Measurements from ENCODE around the gene PXN.
"Not testable (repeated sequence)": the region's sequence is repeated elsewhere in the genome, so short reads cannot be mapped to it uniquely, and the experiment has no call there.

PXN gene

DNA sequence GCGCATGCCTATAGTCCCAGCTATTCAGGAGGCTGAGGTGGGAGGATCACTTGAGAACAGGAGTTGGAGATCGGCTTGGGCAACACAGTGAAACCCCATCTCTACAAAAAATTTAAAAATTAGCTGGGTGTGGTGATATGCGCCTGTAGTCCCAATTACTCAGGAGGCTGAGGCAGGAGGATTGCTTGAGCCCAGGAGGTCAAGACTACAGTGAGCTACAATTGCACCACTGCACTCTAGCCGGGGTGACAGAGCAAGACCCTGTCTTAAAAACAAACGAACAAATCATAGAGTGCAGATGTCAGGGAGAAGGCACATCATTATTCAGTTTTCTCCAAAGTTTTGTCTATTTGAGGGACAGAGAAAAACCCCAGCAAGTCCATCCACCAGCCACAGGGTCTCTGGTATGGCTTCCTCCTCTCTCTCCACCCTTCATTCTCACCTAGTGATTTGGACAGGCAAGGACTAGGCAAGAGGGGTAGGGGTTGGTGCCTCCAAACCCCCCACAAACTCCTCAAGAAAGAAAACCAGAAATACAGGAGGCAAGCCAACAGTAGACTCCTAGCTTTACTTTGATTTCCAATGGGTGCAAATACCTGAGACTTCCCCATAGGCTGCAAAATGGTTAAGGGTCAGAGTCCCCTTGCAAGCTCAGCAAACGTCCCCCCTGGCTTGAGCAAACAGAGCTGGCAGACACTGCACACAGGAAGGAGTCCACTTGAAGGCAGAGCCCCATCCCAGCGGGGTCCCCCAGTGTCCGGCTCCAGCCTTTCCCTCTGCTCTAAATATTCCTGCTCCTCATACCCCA, 38.1 kb downstream of the PXN start:
- no peak for DNase-seq (ENCODE audit: low read depth, low spot score)

DNA sequence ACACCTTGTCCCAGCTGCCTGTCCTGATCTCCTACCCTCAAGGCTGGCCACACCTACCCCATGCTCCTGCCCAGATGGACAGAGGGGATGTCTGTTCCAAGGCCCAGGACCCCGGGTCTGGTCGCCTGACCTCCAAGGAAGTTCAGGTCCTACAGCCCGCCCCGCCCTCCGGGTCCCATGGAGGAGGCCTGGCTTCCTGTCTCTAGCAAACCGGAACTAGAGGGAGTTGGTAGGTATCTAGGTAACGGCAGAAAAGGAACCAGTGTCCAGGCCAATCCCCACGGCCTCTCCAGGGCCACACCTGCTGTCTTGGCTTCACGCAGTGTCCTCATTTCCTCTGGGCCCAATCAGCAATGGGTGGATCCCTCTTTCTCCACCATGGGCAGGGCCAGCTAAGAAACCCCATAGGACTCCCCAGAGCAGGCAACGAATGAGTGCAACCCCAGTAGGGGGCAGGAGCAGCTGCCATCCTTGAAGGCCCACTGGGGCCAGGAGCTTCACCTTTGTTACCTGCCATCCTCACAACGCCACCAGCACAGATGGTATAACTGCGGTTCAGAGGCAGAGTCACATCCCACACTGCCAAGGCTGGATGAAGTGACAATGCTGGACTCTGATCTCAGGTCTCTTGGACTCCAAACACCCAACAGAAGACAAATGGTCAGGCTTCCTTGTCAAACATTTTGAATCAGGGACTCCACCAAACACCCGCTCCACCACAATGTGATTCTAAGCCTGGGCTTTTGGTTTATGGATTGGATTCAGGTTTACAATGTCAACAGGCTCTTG, 39.5 kb downstream of the PXN start:
- peak; percentile 63 for DNase-seq (ENCODE audit: low read depth, low spot score)

DNA sequence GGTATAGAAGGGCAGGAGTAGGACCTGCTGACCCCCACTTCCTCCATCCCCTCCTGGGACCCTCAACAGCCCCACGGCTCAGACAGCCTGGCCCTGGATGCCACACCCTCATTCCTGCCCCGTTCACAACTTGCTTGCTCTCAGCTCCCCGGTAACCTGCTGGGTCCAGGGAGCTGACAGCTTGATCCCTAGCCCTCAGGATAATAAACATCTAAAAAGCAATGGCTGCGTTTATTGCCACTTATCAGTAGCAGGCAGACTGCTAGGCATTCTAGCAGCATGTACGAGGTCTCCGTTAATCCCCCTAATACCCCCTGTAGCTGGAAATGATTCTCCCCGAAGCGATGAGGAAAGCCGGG, 40.4 kb downstream of the PXN start:
- peak; percentile 88 for DNase-seq (ENCODE audit: low read depth, low spot score)

DNA sequence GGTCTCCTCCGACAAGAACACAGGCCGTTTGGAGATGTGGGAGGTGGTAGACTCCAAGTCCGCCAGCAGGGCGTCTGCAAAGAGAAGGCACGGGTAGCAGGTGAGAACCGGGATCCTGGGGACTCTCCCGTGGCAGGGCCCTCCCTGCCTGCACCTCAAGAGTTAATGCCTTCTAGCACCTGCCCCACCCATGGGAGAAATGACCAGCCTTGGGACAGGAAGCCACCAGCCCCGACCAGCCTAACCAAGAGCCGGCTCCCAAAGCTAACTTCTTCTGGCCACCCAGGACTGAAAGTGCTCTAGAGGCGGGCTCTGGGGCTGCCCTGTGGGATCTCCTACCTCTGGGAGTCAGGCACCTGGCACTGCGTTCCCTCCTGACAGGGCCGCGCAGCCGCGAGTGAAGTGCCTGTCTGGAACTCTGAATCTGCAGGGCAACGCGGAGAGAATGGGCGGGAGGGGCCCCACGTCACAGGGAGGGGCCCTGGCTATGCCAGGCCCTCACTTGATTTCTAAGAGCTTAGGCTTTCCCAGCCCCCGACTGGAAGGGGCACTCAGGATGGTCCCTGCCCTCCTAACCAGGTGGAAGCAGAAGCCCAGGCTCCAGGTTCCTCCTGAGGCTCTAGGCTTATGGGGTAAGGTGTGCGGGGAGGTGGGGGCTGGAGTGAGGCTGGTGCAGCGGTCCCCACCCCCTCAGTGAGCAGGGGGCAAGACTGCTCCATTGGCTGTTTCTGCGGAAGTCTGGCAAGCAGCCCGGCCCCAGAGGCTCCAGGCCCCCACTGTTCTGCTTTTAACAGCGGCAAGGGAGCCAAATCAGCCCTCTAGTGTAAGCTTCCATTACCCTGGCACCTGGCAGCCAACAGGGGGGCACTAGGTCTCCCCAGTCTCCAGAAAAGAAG, 41.0 kb downstream of the PXN start:
- no peak for DNase-seq (ENCODE audit: low read depth, low spot score)

DNA sequence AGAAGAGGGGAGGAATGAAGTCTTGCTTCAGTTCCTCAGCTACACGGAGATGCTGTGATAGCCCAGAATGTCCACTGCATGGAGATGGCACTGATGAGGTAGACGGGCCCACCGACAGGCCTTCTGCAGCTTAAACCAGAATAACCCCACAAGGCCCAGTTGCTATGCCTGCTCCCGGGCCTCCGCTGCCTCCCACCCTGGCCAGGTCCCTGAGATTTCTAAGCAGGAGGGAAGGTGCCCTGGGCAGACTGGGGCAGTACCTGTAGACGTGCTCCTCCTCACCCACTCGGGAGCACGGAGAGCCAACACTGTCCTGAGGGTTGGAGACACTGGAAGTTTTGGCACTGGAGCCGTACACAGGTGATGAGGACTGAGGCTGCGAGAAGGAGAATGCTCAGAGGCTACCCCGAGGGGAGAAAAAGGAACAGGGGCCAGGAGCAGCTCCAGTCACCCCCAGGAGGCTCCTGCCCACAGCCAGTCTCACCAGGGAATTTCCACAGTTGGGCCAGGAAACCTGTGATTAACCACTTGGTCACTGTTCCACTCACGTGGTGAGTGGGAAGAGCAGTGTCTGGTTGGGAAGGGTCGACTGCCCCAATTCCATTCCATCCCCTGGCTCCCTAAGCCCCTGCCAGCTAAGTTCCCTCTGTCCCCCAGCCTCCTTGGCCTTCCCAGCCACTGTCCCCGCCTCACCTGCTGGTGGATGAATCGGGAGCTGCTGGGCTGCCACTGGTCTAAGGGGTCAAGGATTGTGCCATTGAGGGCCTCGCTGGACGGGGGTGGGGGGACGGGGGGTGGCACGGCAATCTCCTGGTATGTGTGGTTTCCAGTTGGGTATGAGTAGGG, 41.8 kb downstream of the PXN start:
- DNase-seq (ENCODE audit: low read depth, low spot score) = no peak

DNA sequence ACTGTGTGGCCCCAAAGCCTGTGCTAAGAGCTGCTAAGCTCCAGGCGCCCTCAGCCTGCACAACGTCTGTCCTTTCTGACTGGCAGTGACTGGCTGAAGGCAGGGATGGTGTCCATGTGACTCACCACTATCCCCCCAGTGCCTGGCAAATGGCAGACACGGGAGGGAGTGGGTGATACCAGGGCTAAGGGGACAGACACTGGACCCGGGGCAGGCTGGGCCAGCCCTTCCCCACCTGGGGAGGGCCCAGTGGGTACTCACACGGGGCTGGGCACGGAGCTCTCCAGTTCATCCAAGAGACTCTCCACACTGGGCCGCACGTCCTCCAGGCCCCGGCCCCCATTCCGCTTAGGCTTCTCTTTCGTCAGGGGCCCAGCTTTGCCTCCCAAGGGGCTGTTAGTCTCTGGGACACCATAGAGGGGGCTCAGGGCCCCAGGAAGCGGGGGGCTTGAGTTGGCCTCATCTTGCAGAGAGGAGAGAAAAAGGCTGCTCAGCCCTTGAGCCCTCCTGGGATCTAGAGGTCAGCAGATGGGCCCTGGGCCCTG, 43.2 kb downstream of the PXN start:
- no peak for DNase-seq (ENCODE audit: low read depth, low spot score)

DNA sequence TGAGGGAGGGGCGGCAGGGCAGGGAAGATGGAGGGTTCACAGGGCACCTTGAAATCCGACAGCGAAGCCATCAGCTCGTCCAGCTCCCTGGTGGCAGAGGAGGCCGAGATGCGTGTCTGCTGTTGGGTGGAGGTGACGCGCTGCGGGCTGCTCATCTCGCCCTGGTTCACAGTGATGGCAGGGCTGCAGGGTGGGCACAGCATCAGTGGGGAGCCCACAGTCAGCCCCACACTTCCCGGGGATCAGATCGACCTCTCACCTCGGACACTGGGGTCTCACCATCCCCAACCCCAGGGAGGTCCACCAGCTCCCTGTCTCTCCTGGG, 44.0 kb downstream of the PXN start:
- DNase-seq (ENCODE audit: low read depth, low spot score) = no peak

DNA sequence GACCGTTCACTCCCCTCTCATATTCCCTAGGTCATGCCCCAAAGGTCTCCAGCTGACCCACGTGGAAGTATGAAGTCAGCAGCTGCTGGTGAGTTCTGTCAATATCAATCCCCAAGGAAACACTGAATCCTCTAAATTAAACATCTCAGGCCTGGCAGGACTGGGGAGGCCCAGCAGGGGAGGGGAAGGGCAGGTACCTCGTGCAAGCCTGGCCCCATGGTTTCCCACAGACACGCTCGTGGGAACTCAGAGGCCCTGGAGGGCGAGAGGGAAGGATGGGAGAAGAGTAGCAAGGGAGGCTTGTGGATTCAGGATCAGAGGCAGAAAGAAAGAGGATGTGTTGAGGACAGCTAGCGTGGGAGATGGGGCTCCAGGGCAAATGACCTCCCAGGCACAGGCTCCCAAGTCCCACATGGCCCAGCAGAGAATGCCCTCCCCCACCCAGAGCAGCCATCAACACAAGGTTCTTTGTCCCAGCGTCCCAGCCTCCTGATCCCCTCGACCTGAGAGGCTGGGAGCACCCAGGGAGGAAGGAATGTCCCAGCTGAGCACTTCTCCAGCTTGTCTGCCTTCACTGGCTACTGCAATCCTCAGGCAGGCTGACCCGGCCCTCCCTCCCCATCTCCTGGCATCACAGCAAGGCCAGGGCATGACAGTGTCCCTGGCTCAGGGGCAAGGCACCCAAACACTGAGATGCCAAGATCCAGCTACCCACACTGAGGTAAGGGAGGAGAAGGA, 44.5 kb downstream of the PXN start:
- DNase-seq (ENCODE audit: low read depth, low spot score) = no peak

DNA sequence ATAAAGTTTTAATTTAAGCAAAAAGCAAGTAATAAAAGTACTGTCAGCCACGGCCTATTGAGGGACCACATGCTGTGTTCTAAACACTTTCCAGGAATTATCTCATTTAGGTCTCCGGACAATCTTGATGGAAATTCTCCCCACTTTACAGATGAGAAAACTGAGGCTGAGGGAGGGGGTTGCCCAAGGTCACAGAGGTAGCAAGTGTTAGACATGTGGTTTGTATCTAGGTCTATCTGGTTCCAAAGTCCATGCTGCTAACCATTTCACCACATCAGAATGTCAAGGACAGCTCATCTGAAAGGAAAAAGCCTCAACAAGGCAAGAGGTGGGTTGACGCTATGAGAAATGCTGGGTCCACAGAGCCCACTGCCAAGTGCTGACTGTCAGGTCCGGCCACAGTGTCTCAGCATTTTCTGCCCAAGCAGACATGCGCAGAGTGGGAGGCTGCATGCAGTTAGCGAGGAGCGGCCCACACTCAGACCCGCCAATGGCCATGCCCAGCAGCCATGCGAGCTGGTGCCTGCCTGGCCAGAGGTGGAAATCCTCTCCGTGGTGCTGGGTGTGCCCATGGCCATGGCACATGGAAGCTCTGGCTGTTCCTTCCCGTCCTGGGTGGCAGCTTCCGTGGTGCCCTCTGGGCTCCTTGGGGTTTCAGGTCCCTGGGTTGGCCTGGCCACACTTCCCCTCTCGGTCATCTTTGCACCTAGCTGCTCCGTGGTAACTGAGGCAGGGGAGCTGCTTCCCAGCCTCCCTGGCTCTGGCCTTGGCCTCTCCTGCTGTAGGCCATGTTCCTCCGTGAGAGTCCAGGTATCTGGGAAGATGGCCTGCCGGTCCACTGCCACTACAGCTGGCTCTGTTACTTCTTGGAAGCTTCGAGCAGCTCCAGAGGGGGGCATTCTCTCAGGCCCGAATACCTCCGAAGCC, 46.6 kb downstream of the PXN start:
- no peak for DNase-seq (ENCODE audit: low read depth, low spot score)

DNA sequence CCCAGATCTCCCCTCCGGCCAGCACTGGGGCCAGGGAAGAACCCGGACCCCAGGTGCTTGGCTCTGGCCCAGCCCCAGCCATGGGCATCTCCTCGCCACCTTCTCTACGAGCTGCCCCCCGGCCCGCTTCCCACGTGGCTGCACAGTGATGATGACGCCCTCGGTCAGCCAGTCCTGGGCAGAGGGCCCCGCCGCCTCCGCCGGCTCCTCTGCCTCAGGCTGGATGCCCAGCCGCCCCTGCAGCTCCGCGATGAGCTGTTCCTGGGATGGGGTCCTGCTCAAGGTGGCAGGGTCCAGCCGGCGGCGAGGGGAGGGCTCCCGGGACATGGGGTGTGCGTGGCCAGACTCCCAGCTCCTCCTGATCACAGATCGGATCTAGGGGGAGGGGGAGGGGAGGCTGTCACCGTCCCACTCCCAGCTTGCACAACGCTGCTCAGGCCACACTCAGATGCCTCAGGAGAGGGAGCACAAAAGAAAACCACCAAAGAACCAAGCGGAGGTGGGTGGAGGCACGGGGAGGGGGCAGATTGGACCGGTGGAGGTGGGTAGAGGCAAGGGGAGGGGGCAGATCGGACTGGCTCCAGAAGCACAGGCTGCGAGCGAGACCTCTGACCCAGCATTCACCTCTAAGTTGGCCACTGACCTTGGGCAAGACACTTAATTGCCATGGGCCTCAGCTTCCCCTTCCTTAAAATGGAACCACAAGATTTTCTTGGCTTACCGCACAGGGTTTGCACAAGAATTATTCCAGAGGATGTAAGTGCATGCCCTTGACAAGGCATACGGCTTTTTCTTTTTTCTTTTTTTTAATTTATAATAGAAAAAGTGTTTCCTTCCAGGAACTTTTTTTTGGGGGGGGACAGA, 48.6 kb downstream of the PXN start:
- no peak for DNase-seq (ENCODE audit: low read depth, low spot score)

DNA sequence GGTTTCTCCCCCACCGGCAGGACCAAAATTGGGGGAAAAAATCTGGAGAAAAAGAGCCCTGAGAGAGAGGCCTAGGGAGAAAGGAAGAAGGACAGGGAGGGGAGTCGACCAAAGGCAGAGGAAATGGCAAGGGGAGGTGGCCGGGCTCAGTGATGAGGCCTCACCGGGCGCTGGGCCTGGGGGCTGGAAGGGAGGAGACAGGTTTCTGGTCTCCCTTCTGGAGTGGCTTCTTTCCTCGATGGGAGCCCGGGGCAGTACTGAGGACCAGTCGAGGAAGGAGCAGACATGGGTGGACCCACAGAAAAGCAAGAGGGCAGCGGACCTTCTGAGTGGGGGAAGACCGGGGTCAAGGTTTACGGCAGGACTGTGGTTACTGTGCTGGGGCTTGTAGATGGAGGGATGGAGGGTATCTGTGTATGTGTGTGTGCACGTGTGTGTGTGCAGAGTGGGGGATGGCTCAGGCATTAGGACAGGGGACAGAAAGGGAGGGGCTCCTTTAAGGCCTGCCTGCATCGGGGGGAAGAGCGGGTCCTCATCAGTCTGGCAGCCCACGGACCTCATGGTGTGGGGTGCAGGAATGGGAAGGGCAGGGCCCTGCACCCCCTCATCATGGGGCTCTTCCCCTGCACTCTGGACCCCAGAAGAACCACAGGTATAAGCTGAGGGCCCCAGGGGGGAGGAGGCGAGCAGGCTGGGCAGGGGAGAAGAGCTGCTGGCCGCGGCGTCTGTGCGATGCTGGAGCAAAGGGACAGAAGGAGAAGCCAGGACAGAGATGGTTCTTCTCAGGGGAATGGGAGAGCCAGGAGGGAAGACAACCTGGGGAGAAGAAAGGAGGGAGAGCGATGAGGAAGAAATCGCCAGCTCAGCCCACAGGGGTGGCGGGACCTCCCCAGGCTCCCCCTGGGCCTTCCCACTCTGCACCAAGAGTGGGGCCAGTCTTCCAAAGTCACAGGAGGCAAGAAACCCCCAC, 49.5 kb downstream of the PXN start:
- no peak for DNase-seq (ENCODE audit: low read depth, low spot score)

DNA sequence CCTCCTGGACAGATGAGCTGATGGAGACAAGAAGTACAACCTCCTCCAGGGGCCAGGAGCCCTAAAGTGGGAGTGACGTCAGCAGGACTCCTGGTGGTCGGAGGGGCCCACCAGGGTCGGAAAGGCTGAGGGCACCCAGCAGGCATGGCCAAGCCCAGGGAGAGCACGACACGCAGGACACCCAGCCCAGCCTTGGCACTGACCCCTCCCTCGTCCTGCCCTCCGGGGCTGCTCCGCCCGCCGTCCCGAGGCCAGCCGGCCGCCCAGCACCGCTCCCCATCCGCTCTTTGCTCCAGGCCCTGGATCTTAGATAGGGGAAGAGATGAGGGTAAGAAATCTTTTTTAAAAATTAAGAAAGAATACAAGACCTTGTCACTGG, 50.2 kb downstream of the PXN start:
- DNase-seq (ENCODE audit: low read depth, low spot score) = no peak

DNA sequence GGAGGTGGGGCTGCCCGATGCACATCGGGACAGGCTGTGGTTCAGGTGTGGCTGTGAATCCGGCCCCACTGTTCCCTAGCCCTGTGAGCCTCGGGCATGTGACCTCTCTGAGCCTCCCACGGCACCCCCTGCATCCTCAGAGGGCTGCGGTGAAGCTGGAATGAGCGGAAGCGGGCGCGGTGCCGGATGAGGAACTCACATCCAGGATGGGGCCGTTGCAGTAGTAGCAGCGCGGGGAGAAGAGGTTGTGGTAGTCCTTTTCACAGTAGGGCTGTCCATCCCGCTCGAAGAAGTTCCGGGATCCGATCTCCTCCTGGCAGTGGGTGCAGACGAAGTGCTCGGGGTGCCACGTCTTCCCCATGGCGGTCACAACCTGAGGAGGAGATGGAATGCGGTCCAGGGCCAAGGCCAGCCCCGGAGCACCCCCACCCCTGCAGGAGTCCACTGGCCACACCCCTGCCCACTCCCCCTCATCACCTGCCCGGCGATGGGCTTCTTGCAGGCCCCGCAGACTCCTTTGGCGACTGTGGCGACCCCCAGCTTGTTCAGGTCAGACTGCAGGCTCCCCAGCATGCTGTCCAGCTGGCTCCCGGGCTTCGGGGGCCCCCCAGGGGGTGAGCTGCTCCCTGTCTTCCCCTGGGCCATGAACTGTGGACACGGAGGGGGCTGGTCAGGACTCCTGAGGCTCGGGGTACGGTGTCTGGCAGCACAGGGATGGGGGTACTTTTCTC, 50.7 kb downstream of the PXN start:
- DNase-seq (ENCODE audit: low read depth, low spot score) = no peak

DNA sequence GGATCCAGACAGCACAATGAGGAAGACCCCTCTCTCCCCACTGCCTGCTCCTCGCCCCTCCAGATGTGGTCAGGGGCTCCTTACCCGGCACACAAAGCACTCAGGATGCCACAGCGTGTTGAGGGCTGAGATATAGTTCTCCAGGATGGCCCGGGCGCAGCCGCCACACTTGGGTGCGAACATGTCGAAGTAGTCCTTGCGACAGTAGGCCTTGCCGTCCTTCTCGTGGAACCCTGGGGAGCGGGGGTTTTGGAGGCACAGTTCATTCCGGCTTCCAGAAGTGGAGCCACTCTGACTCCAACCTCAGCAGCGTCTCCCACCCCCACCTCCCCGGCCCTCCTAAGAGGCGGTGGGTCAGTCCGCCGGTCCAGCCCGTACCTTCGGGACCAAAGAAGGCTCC, 51.8 kb downstream of the PXN start:
- DNase-seq (ENCODE audit: low read depth, low spot score) = no peak

DNA sequence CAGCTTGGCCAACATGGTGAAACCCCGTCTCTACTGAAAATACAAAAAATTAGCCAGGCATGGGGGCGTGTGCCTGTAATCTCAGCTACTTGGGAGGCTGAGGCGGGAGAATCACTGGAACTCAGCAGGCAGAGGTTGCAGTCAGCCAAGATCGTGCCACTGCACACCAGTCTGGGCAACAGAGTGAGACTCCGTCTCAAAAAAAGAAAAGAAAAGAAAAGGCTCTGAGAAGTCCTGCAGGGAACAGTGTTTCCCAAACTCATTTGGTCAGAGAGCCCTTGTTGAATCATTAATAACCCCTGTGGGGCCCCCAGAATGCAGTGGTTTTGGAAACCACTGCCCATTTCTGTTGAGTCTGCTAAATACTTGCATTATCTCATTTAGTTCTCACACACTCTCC, 52.3 kb downstream of the PXN start:
- not testable (repeated sequence) for DNase-seq (ENCODE audit: low read depth, low spot score)

DNA sequence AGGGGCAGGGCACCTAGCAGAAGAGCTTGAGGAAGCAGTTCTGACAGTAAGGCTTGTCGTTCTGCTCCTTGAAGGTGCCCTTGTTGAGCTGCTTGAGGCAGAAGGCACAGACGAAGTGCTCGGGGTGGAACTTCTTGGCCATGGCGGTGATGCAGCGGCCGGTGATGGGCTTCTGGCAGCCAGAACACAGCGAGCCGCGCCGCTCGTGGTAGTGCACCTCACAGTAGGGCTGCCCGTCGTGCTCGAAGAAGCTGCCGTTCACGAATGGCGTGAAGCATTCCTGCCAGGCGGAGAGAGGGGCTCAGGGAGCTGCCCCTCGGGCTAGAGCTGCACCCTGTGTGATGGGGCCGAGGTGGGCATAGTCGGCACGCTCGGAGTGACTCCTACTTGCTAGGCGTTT, 53.2 kb downstream of the PXN start:
- DNase-seq (ENCODE audit: low read depth, low spot score) = no peak

DNA sequence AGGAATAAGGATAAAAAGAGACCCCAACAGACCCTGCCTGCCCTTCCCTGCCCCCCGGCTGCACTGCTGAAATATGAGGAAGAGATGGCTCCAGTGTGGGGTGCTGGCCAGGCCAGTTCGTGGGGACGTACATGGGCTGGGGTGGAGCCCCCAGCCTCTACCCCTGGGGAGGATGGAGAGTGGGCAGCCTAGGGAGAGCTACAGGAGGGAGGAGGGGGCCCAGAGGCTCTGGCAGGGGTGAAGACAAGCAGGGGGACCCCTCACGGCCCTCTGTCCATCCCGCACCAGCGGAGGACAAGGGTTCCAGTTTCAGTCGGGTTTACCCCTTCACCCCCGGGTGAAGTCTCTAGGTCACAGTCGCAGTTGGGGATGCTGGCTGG, 53.6 kb downstream of the PXN start:
- DNase-seq (ENCODE audit: low read depth, low spot score) = no peak

Measured in ELF-1 (cell line).